Neutrophil (primary cell): ENCODE measurements around the gene AGR3.
"Not testable (repeated sequence)": the region's sequence is repeated elsewhere in the genome, so short reads cannot be mapped to it uniquely, and the experiment has no call there.

Source experiments
- H3K27ac ChIP-seq: fragments of 200-600 bp; sonication (generic); 2 replicates; pipeline ENCODE4 v1.5.1; 2016; ENCODE audit warnings: mild to moderate bottlenecking, moderate library complexity
- H3K27me3 ChIP-seq: fragments of 200-600 bp; sonication (generic); 2 replicates; pipeline ENCODE4 v1.6.0; 2016; ENCODE audit warnings: mild to moderate bottlenecking
- H3K36me3 ChIP-seq: fragments of 200-600 bp; sonication (generic); 2 replicates; pipeline ENCODE4 v1.5.1; 2017
- H3K4me1 ChIP-seq, 2 experiments: fragments of 200-600 bp in 1 of 2; sonication (generic) in 1 of 2; 1 replicate in 1 of 2; 2 replicates in 1 of 2; pipeline versions ENCODE4 v1.5.1 to v1.6.1; 2013 to 2016; ENCODE audit warnings: low read depth in 1 of 2, low read length in 1 of 2, mild to moderate bottlenecking in 1 of 2, moderate library complexity in 1 of 2; ENCODE audit not compliant: control insufficient read depth in 1 of 2, insufficient read depth in 1 of 2
- H3K4me3 ChIP-seq, 2 experiments: fragments of 200-600 bp in 1 of 2; sonication (generic) in 1 of 2; 1 replicate in 1 of 2; 2 replicates in 1 of 2; pipeline ENCODE4 v1.5.1; 2013 to 2016; ENCODE audit warnings: low read depth in 1 of 2, low read length in 1 of 2, mild to moderate bottlenecking in 1 of 2, moderate library complexity in 1 of 2
- H3K9me3 ChIP-seq: fragments of 200-600 bp; sonication (generic); 2 replicates; pipeline ENCODE4 v1.5.1; 2016
- CTCF ChIP-seq: fragments of 200-600 bp; sonication (generic); IDR thresholded peaks from 2 replicates; pipeline ENCODE4 v1.5.1; 2016; ENCODE audit warnings: antibody characterized with exemption

AGR3 gene

GRCh38 chr7:16867328-16867727, 14.5 kb downstream of the AGR3 start:
- H3K27ac ChIP-seq: no peak overlapping the region
- no peak for TF ChIP-seq CTCF
- H3K27me3 ChIP-seq: no peaks in the 10 kb centered on the region
- H3K4me3 ChIP-seq: no peak overlapping the region
- H3K4me1 ChIP-seq: no peaks in the 10 kb centered on the region
- H3K9me3 ChIP-seq: no peaks in the 10 kb centered on the region
- no peaks in the 10 kb centered on the region for H3K36me3 ChIP-seq

DNA sequence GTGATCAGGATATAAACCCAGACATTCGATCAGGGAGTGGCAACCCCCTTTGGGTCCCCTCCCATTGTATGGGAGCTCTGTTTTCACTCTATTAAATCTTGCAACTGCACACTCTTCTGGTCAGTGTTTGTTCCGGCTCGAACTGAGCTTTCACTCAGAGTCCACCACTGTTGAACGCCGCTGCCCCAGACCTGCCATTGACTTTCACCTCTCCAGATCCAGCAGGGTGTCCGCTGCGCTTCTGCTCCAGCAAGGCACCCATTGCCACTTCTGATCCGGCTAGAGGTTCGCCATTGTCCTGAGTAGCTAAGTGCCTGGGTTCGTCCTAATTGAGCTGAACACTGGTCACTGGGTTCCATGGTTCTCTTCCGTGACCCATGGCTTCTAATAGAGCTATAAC, 28.6 kb downstream of the AGR3 start:
- not testable (repeated sequence) for H3K4me3 ChIP-seq, H3K27ac ChIP-seq, H3K36me3 ChIP-seq, H3K27me3 ChIP-seq, H3K9me3 ChIP-seq, H3K4me1 ChIP-seq

GRCh38 chr7:16851829-16852228, 30.0 kb downstream of the AGR3 start:
- H3K27me3 ChIP-seq: no peaks in the 10 kb centered on the region
- no peaks in the 10 kb centered on the region for H3K36me3 ChIP-seq
- H3K9me3 ChIP-seq: no peaks in the 10 kb centered on the region
- H3K4me3 ChIP-seq: no peak overlapping the region
- no peak overlapping the region for H3K27ac ChIP-seq
- no peak for TF ChIP-seq CTCF
- peaks cover 5 to 8% of the 10 kb centered on the region in 2 experiments for H3K4me1 ChIP-seq

DNA sequence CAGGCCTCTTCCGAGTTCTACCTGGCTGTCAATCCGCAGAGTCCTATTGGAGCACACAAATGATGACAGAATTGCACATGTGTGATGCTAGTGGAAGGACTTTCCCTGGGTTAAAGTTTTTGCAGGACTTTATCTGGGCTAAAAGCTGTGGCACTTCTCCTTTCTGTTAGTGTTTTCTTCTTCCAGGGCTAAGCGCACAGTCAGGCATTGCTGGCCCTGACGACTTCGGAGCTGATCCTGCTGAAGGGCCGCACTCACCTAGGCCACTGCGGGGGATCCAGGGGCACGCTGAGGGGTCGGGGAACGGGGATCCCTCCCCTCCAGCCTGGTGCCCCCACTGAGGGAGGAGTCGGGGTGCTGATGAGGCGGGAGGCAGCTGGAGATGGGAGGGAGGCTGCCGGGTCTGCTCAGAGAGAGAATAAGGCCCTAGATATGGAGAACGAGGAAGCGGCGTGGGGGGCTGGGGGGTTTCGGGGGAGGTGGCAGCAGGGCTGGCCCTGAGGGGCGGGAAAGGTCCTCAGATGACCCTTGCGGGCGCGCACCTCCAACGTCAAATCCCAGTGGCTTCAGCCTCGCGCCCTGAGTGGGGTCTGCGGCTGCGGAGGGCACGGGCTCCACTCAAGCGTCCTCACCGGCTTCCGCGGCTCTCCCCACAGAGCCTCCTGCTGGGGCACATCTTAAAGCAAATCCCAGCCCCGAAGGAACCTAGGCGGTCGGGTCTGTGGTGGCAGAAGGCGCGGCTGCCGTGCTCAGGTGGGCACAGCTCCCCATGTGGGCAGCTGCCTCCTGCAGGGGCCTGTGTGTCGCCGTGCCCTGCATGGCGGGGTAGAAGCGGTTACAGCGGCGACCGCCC, 30.9 kb downstream of the AGR3 start:
- no peaks in the 10 kb centered on the region for H3K9me3 ChIP-seq
- H3K4me1 ChIP-seq: peaks cover 5 to 8% of the 10 kb centered on the region in 2 experiments
- peak overlapping the region in 1 of 2 experiments; percentile 17 for H3K4me3 ChIP-seq
- H3K27ac ChIP-seq: no peak overlapping the region
- H3K27me3 ChIP-seq: no peaks in the 10 kb centered on the region
- H3K36me3 ChIP-seq: no peaks in the 10 kb centered on the region
- no peak for TF ChIP-seq CTCF

- no peaks in the 10 kb centered on the region for H3K36me3 ChIP-seq
- no peak overlapping the region for H3K27ac ChIP-seq
- no peaks in the 10 kb centered on the region for H3K27me3 ChIP-seq
- H3K4me3 ChIP-seq: no peak overlapping the region
- H3K9me3 ChIP-seq: no peaks in the 10 kb centered on the region
- peaks cover 5 to 8% of the 10 kb centered on the region in 2 experiments for H3K4me1 ChIP-seq
- TF ChIP-seq CTCF: no peak
Measured at GRCh38 chr7:16849296-16850148, 32.3 kb downstream of the AGR3 start.
